ENCODE results near the gene TMEM187. TPM values are rescaled to one million over a fixed set of nuclear protein-coding genes. Genes with fewer than 3 reads are reported as not detected.

TMEM187 gene
- total RNA-seq, 1 donor = 6.9 TPM

DNA sequence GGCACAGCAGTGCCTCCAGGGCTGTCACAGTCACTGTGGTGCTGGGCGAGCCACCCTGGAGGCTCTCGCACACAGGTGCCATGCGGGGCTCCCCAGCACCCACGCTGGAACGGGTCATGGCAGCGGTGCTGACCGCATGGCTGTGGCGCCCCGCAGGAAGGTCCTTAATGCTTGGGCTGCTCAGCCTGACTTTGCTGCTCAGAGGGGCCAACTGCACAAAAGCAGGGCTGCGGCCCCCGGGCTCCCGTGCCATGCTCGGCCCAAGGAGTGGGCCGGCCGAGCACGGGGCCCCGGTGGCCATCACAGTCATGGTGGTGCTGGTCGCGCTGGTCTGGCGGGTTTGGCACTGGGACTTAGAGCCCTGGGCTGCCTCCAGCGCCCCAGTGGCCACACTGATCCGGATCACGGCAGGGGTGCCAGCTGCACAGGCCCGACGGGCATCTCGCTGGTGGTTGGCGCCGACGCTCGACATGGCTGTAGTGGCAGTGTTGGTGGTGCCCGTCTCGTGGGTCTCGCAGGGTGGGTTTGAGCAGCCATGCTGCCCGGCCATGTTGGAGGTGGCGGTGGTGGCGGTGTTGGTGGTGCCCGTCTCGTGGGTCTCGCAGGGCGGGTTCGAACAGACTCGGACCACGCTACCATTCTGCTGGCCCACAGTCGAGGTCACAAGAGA is 17.9 kb upstream of the TMEM187 start:
- Histone ChIP-seq H3K27ac (ENCODE audit: low read depth, low read length) (no peak overlapping the region), H3K9me3 (ENCODE audit: low read depth, low read length) (no peaks in the 10 kb centered on the region), H3K4me2 (ENCODE audit: insufficient read depth, low read length) (no peak overlapping the region), H3K27me3 (ENCODE audit: insufficient read depth, low read length) (no peaks in the 10 kb centered on the region), H3K36me3 (ENCODE audit: insufficient read depth, low read length) (peaks cover 83% of the 10 kb centered on the region), H4K20me1 (ENCODE audit: insufficient read depth, low read length) (peaks cover 2% of the 10 kb centered on the region), H3K4me1 (ENCODE audit: insufficient read depth, low read length) (no peaks in the 10 kb centered on the region), H2AFZ (ENCODE audit: low read length) (no peak overlapping the region), H3K79me2 (ENCODE audit: insufficient read depth, low read length) (no peaks in the 10 kb centered on the region), H3K4me3 (ENCODE audit: insufficient read depth, low read length) (no peak overlapping the region)
- TF ChIP-seq, protein P1, sequence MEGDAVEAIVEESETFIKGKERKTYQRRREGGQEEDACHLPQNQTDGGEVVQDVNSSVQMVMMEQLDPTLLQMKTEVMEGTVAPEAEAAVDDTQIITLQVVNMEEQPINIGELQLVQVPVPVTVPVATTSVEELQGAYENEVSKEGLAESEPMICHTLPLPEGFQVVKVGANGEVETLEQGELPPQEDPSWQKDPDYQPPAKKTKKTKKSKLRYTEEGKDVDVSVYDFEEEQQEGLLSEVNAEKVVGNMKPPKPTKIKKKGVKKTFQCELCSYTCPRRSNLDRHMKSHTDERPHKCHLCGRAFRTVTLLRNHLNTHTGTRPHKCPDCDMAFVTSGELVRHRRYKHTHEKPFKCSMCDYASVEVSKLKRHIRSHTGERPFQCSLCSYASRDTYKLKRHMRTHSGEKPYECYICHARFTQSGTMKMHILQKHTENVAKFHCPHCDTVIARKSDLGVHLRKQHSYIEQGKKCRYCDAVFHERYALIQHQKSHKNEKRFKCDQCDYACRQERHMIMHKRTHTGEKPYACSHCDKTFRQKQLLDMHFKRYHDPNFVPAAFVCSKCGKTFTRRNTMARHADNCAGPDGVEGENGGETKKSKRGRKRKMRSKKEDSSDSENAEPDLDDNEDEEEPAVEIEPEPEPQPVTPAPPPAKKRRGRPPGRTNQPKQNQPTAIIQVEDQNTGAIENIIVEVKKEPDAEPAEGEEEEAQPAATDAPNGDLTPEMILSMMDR (IDR thresholded peaks at IDR 0.05; ENCODE audit: extremely low read depth, low read depth, low read length) = no peak
- DNase-seq (ENCODE audit: insufficient read length, low spot score, missing footprints) = peak; percentile 87

DNA sequence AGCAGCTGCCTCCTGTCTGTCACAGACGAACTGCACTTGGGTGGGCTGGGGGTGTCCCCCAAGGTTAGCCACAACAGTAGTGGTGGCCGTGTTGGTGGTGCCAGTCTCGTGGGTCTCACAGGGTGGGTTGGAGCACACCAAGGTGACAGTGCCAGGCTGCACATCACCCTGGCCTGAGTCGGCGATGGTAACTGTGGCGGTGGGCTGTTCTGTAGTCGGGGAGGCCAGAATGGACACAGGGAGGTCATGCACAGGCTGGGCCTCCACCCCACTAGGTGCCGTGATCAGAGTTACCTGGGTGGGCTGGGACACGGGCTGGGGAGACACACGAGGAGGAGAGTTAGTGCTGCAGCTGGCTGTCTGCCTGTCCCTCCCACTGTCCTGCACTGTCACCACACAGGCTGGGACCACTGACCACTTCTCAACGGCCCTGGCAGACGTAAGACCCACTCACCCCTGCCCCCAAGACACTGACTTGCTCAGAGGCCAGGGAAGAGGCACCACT is 17.3 kb upstream of the TMEM187 start:
- no peak overlapping the region for H3K4me3 ChIP-seq (ENCODE audit: insufficient read depth, low read length)
- no peaks in the 10 kb centered on the region for H3K9me3 ChIP-seq (ENCODE audit: low read depth, low read length)
- H3K4me1 ChIP-seq (ENCODE audit: insufficient read depth, low read length) = no peaks in the 10 kb centered on the region
- H3K36me3 ChIP-seq (ENCODE audit: insufficient read depth, low read length) = peaks cover 77% of the 10 kb centered on the region
- H3K79me2 ChIP-seq (ENCODE audit: insufficient read depth, low read length) = no peaks in the 10 kb centered on the region
- no peak overlapping the region for H3K4me2 ChIP-seq (ENCODE audit: insufficient read depth, low read length)
- no peak overlapping the region for H3K27ac ChIP-seq (ENCODE audit: low read depth, low read length)
- DNase-seq (ENCODE audit: insufficient read length, low spot score, missing footprints) = no peak
- H2AFZ ChIP-seq (ENCODE audit: low read length) = no peak overlapping the region
- H3K27me3 ChIP-seq (ENCODE audit: insufficient read depth, low read length) = no peaks in the 10 kb centered on the region
- peaks cover 2% of the 10 kb centered on the region for H4K20me1 ChIP-seq (ENCODE audit: insufficient read depth, low read length)
- TF ChIP-seq, protein P1 (IDR thresholded peaks at IDR 0.05; ENCODE audit: extremely low read depth, low read depth, low read length) = no peak

DNA sequence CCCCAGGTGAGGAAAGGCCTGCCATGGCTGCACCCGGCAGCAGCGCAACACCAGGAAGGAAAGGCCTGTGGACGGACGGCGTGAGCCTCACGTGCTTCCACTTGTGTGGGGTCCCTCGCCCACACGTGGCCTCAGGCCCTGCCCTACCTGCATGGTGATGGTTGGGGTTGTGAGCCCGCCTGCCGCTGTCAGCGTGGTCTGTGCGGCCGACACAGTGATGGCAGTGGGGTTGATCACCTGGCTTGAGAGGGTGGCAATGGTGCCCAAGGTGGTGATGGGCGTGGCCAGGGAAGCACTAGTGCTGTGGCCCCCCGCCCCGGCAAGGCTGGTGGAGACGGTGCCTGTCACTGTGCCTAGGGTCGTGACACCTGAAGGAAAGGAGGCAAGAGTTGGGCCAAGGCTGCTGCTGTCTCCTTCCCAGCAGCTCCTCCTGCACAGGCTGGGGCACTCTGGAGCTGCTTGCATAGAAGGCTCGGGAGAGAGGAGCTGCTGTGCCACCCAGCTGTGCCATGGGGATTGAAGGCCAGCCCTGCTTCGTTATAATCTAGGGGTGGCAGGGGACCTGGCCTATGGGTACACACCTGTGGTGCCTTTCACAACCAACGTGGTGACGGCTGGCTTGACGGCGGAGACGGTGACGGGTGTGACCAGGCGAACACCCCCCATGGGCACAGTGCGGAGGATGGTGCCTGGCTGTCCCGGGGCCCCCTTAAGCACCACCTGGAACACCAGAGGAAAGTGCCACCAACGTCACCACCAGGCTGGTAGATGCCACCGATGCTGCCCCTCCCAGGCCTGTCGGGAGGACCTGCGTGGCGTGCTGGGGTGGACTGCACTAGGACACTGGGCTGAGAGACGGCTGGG is 16.3 kb upstream of the TMEM187 start:
- Histone ChIP-seq H3K4me2 (ENCODE audit: insufficient read depth, low read length) (no peak overlapping the region), H4K20me1 (ENCODE audit: insufficient read depth, low read length) (peaks cover 3% of the 10 kb centered on the region), H2AFZ (ENCODE audit: low read length) (no peak overlapping the region), H3K36me3 (ENCODE audit: insufficient read depth, low read length) (peaks cover 71% of the 10 kb centered on the region), H3K4me1 (ENCODE audit: insufficient read depth, low read length) (no peaks in the 10 kb centered on the region), H3K79me2 (ENCODE audit: insufficient read depth, low read length) (no peaks in the 10 kb centered on the region), H3K27ac (ENCODE audit: low read depth, low read length) (no peak overlapping the region), H3K9me3 (ENCODE audit: low read depth, low read length) (no peaks in the 10 kb centered on the region), H3K27me3 (ENCODE audit: insufficient read depth, low read length) (no peaks in the 10 kb centered on the region), H3K4me3 (ENCODE audit: insufficient read depth, low read length) (no peak overlapping the region)
- DNase-seq (ENCODE audit: insufficient read length, low spot score, missing footprints) = no peak
- TF ChIP-seq, protein P1 (IDR thresholded peaks at IDR 0.05; ENCODE audit: extremely low read depth, low read depth, low read length) = no peak

DNA sequence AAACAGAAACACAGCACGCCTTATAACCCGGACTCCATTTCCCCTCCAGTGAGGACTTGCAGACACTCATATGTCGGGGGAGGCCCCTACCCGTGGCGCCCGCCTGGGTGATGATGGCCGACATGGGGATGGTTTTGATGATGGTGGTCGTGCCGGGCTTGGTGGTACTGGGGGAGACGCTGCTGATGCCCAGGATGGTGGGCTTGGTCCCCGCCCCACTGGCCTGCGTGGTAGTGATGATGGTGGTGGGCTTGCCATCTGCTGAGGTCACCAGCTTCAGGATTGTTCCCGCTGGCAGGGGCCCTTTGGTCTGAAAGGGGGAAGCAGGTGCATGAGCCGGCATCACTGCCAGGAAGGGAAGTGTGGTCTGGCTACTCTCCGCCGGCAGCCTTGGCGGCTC is 15.3 kb upstream of the TMEM187 start:
- DNase-seq (ENCODE audit: insufficient read length, low spot score, missing footprints) = no peak
- Histone ChIP-seq H3K27ac (ENCODE audit: low read depth, low read length) (no peak overlapping the region), H3K4me1 (ENCODE audit: insufficient read depth, low read length) (no peaks in the 10 kb centered on the region), H3K4me3 (ENCODE audit: insufficient read depth, low read length) (no peak overlapping the region), H3K27me3 (ENCODE audit: insufficient read depth, low read length) (no peaks in the 10 kb centered on the region), H3K9me3 (ENCODE audit: low read depth, low read length) (no peaks in the 10 kb centered on the region), H4K20me1 (ENCODE audit: insufficient read depth, low read length) (peaks cover 11% of the 10 kb centered on the region), H3K79me2 (ENCODE audit: insufficient read depth, low read length) (peaks cover 7% of the 10 kb centered on the region), H3K4me2 (ENCODE audit: insufficient read depth, low read length) (no peak overlapping the region), H2AFZ (ENCODE audit: low read length) (no peak overlapping the region), H3K36me3 (ENCODE audit: insufficient read depth, low read length) (peaks cover 72% of the 10 kb centered on the region)
- TF ChIP-seq, protein P1 (IDR thresholded peaks at IDR 0.05; ENCODE audit: extremely low read depth, low read depth, low read length) = no peak

Measured in osteoblast (primary cell).